T47D (cell line): Measurements from ENCODE around the gene VASP.
"Not testable (repeated sequence)": the region's sequence is repeated elsewhere in the genome, so short reads cannot be mapped to it uniquely, and the experiment has no call there.

ENCODE experiments used
- DNase-seq, 2 experiments: peaks; one replicate each; pipeline versions ENCODE4 v3.0.0 to v3.0.0-alpha.2; 2011 to 2012; ENCODE audit warnings: low read depth in 1 of 2, low spot score in 1 of 2
- JUND ChIP-seq: IDR thresholded peaks from 2 replicates; pipeline ENCODE4 v1.6.1; 2012; ENCODE audit warnings: low read depth
- in situ Hi-C: cut with HindIII; loops from 2 replicates; pipeline ENCODE4 v1.10.0; 2016; ENCODE audit warnings: low sequenced_read_pairs, low pct_unique_long_range_greater_than_20kb

The VASP gene

DNA sequence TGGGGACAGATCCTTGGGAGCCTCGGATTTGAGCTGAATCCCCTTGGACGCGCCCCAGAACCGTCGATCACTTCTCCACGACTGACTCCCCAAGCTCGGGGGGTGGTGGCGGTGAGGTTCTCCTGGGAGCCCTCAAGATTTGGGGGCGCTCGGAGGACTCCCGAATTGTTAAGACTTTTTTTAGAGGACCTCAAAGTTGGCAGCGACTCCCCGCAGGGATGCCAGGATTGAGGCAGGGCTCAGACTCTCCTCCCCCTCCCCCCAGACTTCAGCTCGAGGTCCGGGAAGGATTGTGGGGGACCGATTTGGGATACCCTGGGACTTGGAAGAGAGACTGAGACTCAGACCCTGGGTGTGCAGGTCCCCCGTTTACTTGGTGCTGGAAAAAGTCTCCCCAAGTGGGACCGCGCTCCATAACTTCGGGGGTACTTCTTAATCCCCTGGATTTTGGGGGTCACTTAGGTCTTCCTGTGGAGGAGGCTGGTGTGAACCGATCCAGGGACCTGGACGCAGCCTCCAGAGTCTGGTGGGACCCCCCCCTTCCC lies 665 bp downstream of the VASP start:
- in situ Hi-C loops = no loop called here
- no peak for TF ChIP-seq JUND
- no peak for DNase-seq

DNA sequence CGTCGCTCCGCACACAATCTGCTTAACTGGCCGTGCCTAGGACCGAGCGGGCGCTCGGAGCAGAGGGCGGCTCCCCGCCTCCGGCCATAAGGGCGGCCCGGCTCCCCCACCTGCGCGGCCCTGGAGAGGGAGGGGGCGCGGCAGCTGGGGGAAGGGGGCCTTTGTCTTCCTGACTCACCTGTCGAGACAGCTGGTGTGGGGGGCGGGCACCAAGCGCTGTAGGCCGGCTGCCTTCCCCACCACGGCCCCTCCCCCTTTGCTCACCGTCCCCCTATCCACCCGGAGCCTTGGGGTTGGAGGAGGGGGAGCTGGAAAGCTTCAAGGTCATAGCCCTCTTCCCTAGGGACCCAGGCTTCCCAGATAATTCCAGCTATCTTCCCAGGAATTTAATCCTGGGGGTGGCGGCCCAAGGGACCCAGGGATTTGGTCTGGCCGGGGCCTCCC lies 1.2 kb downstream of the VASP start:
- no peak for TF ChIP-seq JUND
- in situ Hi-C loops = no loop called here
- no peak for DNase-seq

DNA sequence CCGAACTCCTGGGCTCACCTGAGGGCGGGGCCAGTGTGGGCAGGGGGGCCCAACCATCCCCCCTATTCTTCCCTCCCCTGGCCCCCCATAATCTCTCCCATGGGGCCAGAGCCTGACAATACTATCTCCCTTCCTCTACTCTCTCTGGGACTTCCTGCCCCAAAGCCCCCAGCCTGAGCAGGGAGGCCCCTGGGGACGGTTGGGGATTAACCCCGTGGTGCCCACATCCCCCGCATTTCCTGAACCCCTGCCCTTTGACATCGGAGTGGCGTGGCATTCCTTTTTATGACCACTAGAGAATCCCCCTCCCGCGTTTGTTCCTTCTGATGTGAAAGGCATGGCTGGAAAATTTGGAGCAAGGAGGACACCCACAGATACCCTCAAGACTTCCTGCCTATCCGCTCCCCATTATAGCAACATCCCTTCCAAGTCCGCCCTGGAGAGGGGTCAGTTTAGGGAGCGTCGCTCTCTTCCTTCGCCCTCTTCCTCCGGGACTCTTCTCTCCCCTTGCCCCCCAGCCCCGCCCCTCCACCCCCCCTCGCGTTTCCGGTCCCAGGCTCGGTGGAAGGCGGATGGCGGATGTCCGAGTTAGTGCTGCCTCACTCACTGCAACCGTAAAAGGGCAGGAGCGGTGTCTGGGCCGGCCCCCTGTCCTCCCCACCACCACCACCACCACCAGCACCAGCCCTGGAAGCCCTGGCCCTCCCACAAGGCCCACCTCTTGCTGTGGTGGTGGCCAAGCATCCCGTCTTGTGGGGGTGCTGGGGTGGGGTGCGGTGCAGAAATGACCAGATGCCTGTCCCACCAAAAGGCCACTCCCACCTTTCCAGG lies 1.8 kb downstream of the VASP start:
- DNase-seq = peak in 1 of 2 experiments; percentile 61
- no peak for TF ChIP-seq JUND
- in situ Hi-C loops = no loop called here

DNA sequence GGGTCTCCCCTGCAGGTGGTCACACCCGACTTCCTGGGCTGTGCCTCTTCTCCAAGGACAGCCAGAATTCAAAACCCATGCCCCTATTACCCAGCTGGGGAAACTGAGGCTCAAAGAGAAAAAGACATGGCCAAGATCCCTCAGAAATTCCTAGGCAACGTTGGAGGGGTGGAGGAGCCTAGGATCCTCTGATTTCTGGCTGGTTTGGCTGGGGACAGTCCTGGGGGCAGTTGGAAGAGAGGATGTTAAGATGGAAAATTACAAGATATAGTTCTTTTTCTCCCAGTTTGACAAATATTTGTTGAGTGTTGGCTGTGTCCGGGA lies 2.4 kb downstream of the VASP start:
- DNase-seq = no peak
- in situ Hi-C loops = no loop called here
- TF ChIP-seq JUND = no peak

DNA sequence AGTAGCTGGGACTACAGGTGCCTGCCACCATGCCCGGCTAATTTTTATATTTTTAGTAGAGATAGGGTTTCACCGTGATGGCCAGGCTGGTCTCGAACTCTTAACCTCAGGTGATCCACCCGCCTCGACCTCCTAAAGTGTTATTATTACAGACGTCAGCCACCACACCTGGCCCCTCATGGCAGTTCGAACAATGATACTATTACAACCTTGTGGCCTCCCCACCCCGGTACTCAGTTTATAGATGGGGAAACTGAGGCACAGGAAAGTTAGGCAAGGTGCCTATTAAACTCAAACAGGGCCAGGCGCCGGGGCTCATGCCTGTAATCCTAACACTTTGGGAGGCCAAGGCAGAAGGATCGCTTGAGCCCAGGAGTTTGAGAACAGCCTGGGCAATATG lies 3.1 kb downstream of the VASP start:
- DNase-seq, in situ Hi-C loops: not testable (repeated sequence)

DNA sequence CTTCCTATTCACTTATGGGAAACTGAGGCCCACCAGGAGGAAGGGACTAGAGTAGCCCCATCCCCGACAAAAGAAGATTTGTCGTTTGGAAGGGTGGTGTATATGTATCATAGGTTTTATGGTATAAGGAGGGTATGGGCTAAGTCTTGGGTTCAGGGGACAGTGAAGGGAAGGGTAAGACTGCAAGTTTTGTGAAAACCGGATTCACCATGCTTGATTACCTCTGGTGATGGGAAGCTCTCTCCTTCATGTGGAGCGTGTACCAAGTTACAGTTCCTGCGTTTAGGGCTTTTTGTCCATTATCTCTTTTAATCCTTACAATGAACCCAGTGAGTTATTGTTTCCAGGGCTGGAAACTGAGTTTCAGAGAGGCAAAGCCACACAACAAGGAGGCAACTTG lies 3.8 kb downstream of the VASP start:
- in situ Hi-C loops = no loop called here
- TF ChIP-seq JUND = no peak
- no peak for DNase-seq

DNA sequence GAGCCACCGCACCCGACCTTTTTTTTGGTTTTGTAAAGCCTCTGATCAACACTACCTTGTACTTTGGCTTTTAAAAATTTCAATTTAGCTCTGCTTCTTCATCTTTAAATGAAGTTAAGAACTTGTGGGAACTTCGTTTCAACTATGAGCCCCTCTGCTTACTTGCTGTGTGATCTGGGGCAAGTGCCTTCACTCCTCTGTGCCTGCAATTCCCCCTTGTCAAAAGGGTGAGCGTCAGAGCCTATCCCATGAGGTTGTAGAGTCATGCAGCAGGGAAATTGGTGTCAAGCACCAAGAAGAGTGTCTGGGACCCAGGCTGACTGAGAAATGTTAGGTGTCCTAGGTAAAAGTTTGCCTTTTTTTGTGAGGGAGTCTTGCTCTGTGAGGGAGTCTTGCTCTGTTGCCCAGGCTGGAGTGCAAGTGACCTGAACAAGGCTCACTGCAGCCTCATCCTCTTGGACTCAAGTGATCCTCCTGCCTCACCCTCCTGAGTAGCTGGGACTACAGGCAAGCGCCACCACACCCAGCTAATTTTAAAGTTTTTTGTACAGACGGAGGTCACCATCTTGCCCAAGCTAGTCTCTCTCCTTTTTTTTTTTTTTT lies 5.7 kb downstream of the VASP start:
- in situ Hi-C loops = no loop called here
- no peak for DNase-seq
- no peak for TF ChIP-seq JUND

DNA sequence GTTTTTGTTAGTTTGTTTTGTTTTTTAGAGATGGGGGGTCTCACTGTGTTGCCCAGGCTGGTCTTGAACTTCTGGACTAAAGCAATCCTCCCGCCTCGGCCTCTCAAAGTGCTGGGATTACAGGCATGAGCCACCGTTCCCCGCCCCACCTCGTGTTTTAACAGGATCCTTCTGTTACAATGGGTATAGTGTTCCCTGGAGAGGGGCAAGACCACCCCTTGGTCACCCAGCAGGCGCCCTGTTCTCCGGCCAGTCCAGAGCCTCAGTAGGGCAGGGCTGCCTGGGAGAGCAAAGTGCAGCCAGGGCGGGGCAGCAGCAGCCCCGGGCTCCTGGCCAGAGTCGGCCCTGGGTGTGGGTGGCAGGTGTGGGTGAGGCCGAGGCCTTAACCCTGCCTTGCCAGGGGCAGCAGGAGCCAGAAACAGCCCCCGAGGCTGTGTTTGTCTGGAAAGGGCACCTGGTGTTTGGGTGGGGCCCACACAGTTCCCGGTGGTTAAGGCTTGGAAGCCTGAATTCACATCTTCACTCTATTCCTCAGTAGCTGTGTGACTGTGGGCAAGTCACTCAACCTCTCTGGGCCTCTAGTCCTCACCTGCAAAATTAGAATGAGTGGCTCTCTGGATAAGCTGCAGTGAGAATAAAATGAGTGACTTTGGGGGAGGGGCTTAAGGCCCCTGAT lies 7.2 kb downstream of the VASP start:
- no peak for TF ChIP-seq JUND
- no peak for DNase-seq
- in situ Hi-C loops = no loop called here

DNA sequence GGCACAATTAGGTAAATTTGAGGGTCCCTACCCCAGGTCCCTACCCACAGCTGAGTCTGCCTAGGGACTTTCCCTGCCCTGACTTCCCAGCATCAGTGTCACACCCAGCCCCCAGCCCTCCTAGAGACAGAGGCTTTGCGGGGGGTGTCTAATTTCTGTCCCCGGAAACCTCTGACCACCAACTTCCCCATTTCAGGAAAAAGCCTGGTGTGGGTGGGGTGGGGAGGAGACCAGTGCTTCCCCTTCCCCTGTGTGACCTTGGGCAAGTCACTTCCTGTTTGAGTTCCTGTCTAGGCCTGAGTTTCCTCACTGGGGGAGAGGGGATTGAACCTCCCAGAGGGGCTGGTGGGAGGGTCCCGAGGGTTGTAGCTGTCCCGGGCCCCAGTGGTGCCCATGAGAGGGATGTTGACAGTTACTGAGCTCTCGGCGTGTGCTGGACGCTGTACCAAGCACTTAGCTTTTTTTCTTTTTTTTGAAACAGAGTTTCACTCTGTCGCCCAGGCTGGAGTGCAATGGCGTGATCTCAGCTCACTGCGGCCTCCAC lies 7.9 kb downstream of the VASP start:
- no peak for TF ChIP-seq JUND
- in situ Hi-C loops = no loop called here
- DNase-seq = no peak

DNA sequence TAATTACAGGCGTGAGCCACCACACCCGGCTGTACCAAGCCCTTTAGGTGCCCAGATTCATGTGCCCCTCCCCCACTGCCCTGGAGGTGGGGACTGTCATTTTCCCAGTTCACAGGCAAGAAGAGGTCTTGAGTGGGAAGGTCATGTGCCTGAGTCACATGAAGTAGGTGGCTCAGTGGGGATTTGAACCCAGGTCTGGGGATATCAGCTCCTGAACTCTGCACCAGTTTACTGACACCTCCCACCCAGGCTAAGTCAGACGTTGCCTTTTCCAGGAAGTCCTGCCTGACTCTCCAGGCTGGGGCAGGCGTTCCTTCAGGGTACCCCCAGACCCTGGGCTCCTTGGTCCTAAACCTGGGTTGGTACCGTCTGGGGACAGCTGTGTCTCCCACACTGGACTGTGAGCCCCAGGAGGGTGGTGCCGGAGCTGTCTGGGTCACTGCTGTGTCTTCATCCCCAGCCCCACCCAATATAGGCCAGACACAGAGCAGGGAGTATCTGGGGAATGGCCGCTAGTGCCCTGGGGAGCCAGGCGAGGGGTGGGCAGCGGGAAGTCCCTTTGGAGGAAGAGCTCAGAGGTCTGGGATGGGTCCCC lies 8.6 kb downstream of the VASP start:
- TF ChIP-seq JUND = no peak
- in situ Hi-C loops = no loop called here
- no peak for DNase-seq

DNA sequence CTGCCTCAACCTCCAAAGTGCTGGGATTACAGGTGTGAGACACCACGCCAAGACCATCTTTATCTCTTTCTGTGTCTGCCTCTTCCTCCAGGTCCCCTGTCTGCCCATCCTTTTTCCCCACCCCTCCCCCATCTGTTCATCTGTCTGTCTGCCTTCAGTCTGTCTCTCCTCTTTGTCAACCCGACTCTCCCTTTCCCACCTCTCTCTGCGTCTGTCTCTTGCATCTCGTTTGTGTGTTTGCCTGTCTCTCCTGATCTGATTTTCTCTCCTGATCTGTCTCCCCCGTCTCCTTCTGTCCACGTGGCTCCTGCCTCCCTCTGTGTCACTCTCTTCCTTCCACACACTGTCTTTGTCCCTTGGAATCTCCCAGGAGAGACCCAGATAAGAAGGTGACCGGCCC lies 10.0 kb downstream of the VASP start:
- TF ChIP-seq JUND = no peak
- in situ Hi-C loops = no loop called here
- DNase-seq = no peak

DNA sequence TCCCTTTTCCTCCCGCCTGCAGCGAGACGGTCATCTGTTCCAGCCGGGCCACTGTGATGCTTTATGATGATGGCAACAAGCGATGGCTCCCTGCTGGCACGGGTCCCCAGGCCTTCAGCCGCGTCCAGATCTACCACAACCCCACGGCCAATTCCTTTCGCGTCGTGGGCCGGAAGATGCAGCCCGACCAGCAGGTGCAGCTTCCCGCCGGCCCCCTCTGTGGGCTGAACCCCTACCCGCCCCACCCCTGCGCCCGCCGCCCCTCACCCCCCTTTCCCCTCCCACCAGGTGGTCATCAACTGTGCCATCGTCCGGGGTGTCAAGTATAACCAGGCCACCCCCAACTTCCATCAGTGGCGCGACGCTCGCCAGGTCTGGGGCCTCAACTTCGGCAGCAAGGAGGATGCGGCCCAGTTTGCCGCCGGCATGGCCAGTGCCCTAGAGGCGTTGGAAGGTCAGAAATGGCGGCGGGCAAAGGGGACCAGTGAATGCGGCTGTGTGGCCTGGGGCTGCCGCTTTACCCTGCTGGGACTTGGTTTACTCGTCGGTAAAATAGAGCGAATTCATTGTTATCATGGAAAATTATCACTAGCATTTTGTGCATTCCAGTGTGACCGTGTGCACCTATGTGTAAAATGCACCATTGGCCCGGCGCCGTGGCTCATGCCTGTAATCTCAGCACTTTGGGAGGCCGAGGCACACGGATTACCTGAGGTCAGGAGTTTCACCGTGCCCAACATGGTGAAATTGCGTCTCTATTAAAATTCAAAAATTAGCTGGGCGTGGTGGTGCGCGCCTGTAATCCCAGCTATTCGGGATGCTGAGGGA lies 10.6 kb downstream of the VASP start:
- no peak for DNase-seq
- no peak for TF ChIP-seq JUND
- in situ Hi-C loops = no loop called here
